Lung (tissue), 12 donors: ENCODE results near the gene SLC7A6OS. TPM values are rescaled to one million over a fixed set of nuclear protein-coding genes. Genes with fewer than 3 reads are reported as not detected.
A peak's percentile ranks its signal among the peaks of the same experiment; 100 is the strongest.

Experiments used
- ATAC-seq: fragments of 200-7000 bp; cut with Tn5 transposase; one replicate; pipeline ENCODE4 v1.9.1; 2020; ENCODE audit warnings: moderate number of reproducible peaks; ENCODE audit not compliant: insufficient read depth, low FRiP score
- DNase-seq, 3 donors: peaks; one replicate each; pipeline ENCODE4 v3.0.0-alpha.2; 2013 to 2017
- H3K27ac ChIP-seq, 2 donors: one replicate each; pipeline ENCODE4 v1.5.1; 2013; ENCODE audit warnings: mild to moderate bottlenecking in 2 of 2, moderate library complexity in 2 of 2, control low read depth in 1 of 2, inconsistent platforms in 1 of 2, low read depth in 1 of 2, low read length in 1 of 2
- H3K27me3 ChIP-seq, 3 donors: one replicate each; pipeline ENCODE4 v1.5.1; 2013; ENCODE audit warnings: low read length in 2 of 3; ENCODE audit not compliant: control insufficient read depth in 3 of 3, insufficient read depth in 3 of 3
- H3K36me3 ChIP-seq, 4 donors: one replicate each; pipeline ENCODE4 v1.5.1; 2013; ENCODE audit warnings: low read length in 4 of 4, mild to moderate bottlenecking in 1 of 4, moderate library complexity in 1 of 4; ENCODE audit not compliant: control insufficient read depth in 4 of 4, insufficient read depth in 4 of 4
- H3K4me1 ChIP-seq, 5 donors: one replicate each; pipeline ENCODE4 v1.5.1; 2013; ENCODE audit warnings: low read length in 5 of 5, mild to moderate bottlenecking in 2 of 5, moderate library complexity in 1 of 5; ENCODE audit not compliant: control insufficient read depth in 5 of 5, insufficient read depth in 5 of 5
- H3K4me3 ChIP-seq: one replicate; pipeline ENCODE4 v1.5.1; 2013; ENCODE audit warnings: mild to moderate bottlenecking, control low read depth, moderate library complexity
- H3K9ac ChIP-seq, 2 donors: one replicate each; pipeline ENCODE4 v1.5.1; 2013; ENCODE audit warnings: low read length in 2 of 2, control low read depth in 1 of 2; ENCODE audit not compliant: insufficient read depth in 1 of 2
- H3K9me3 ChIP-seq, 4 donors: one replicate each; pipeline ENCODE4 v1.5.1; 2013; ENCODE audit warnings: low read length in 3 of 4, mild to moderate bottlenecking in 1 of 4, moderate library complexity in 1 of 4; ENCODE audit not compliant: control insufficient read depth in 4 of 4, insufficient read depth in 3 of 4
- CTCF ChIP-seq: IDR thresholded peaks from 2 replicates; pipeline ENCODE4 v1.5.1; 2012; ENCODE audit warnings: mild to moderate bottlenecking; ENCODE audit errors: control extremely low read depth, extremely low read depth
- WGBS, 2 donors: extraction: QIAGEN DNeasy Blood & Tissue Kit; methylation state at CpG; one replicate each; pipeline ENCODE4 v1.1.7; 2013; 5-methylcytosine and 5-hydroxymethylcytosine counted together
- polyA plus RNA-seq, 2 donors: library from polyadenylated mRNA; stranded (reverse); fragments of 200-250 nt; gene quantifications; one replicate each; pipeline ENCODE4 v1.2.1, GENCODE V29; 2013
- total RNA-seq, 2 donors: library from RNA; depleted of rRNA in 1 of 2; stranded (reverse); fragments of >200 nt in 1 of 2; gene quantifications; one replicate each; pipeline ENCODE4 v1.2.1, GENCODE V29; 2014 to 2021
- donor health status: control.
- donor health status: control.
- donor health status: Bipolar disorder and iron deficiency.
- donor health status: healthy.
- donor health status: DM: yes; HTN: yes; CAD: no.

SLC7A6OS gene
- total and polyA plus RNA-seq, 4 donors, result 6.3 to 18.9 (median 12.0) TPM

- TF ChIP-seq CTCF, result no peak
- no peak overlapping the region for H3K4me3 ChIP-seq
- no peak for ATAC-seq
- H3K27me3 ChIP-seq, result no peaks in the 10 kb centered on the region
- WGBS, 2 donors, result 81 to 83% methylated on average over 3 of the region's 3 CpGs
- peak overlapping the region in 1 of 2 donors; percentile 86 for H3K27ac ChIP-seq
- H3K4me1 ChIP-seq, result peaks cover 0 to 8% (median 0%) of the 10 kb centered on the region in 5 donors
- H3K36me3 ChIP-seq, result peaks cover 25 to 54% (median 37%) of the 10 kb centered on the region in 4 donors
- H3K9ac ChIP-seq, result no peak overlapping the region
- no peak for DNase-seq
- H3K9me3 ChIP-seq, result no peaks in the 10 kb centered on the region
Observed at GRCh38 chr16:68298312-68298711, 12.4 kb downstream of the SLC7A6OS start.

GRCh38 chr16:68297908-68298307 is 12.8 kb downstream of the SLC7A6OS start:
- peaks cover 25 to 55% (median 36%) of the 10 kb centered on the region in 4 donors for H3K36me3 ChIP-seq
- no peak for TF ChIP-seq CTCF
- no peaks in the 10 kb centered on the region for H3K27me3 ChIP-seq
- DNase-seq, result no peak
- no peak for ATAC-seq
- H3K4me3 ChIP-seq, result no peak overlapping the region
- peak overlapping the region in 1 of 2 donors; percentile 86 for H3K27ac ChIP-seq
- H3K4me1 ChIP-seq, result peaks cover 0 to 8% (median 0%) of the 10 kb centered on the region in 5 donors
- H3K9ac ChIP-seq, result no peak overlapping the region
- H3K9me3 ChIP-seq, result no peaks in the 10 kb centered on the region
- 66 to 76% methylated on average over 3 of the region's 3 CpGs for WGBS, 2 donors

GRCh38 chr16:68296693-68297092 is 14.1 kb downstream of the SLC7A6OS start:
- WGBS, 2 donors, result 63 to 81% methylated on average over 6 of the region's 6 CpGs
- Histone ChIP-seq H3K36me3 (peaks cover 16 to 49% (median 31%) of the 10 kb centered on the region in 4 donors), H3K9me3 (no peaks in the 10 kb centered on the region), H3K4me3 (no peak overlapping the region), H3K4me1 (peaks cover 0 to 8% (median 0%) of the 10 kb centered on the region in 5 donors), H3K27me3 (no peaks in the 10 kb centered on the region), H3K27ac (peak overlapping the region in 1 of 2 donors; percentile 53), H3K9ac (no peak overlapping the region)
- no peak for TF ChIP-seq CTCF
- no peak for ATAC-seq
- no peak for DNase-seq

GRCh38 chr16:68296291-68296690 is 14.5 kb downstream of the SLC7A6OS start:
- TF ChIP-seq CTCF, result no peak
- H3K27ac ChIP-seq, result peak overlapping the region in 1 of 2 donors; percentile 53
- 73 to 74% methylated on average over 12 of the region's 12 CpGs for WGBS, 2 donors
- DNase-seq (no peak), ATAC-seq (no peak)
- peaks cover 0 to 8% (median 0%) of the 10 kb centered on the region in 5 donors for H3K4me1 ChIP-seq
- no peaks in the 10 kb centered on the region for H3K9me3 ChIP-seq
- H3K36me3 ChIP-seq, result peaks cover 16 to 53% (median 28%) of the 10 kb centered on the region in 4 donors
- H3K27me3 ChIP-seq, result no peaks in the 10 kb centered on the region
- no peak overlapping the region for H3K9ac ChIP-seq
- H3K4me3 ChIP-seq, result no peak overlapping the region
